Measurements from ENCODE around the gene ERC1. TPM values are rescaled to one million over a fixed set of nuclear protein-coding genes. Genes with fewer than 3 reads are reported as not detected.
A peak's percentile ranks its signal among the peaks of the same experiment; 100 is the strongest.

The ERC1 gene
- total and polyA plus RNA-seq, 2 donors from 2014 or later: 5.1 to 68.3 TPM

DNA sequence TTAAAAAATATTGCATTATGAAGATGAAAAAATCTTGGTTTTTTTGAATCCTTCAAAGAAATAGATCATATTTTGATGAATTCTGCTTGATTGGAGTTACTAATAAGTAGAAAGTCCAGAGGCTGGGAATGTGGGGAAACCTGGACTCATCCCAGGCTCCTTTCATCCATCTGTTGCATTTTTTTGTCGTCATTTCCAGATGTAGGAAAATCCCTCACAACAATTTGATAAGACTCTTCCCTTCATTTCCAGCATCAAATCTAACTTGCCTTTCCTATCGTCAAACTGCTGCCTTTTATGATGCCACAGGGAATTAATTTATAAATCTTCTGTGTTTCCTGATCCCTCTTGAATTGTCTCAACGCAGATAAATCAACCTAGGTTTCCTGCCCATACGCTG lies 391.8 kb downstream of the ERC1 start:
- DNase-seq: peak in 2 of 5 donors; percentile 32 to 34
- intact Hi-C loops (cut with DNase I): no loop called here
- Histone ChIP-seq H3K9me3 (ENCODE audit: control insufficient read depth in 2 of 3, insufficient read depth in 1 of 3, low read length in 3 of 3) (no peaks in the 10 kb centered on the region), H3K9ac (ENCODE audit: low read length in 3 of 3) (no peak overlapping the region), H3K27me3 (ENCODE audit: control insufficient read depth, insufficient read depth, low read length) (no peaks in the 10 kb centered on the region), H3K4me1 (ENCODE audit: control insufficient read depth in 2 of 3, insufficient read depth in 2 of 3, low read depth in 1 of 3, low read length in 3 of 3) (no peaks in the 10 kb centered on the region), H3K36me3 (ENCODE audit: control insufficient read depth in 2 of 3, insufficient read depth in 3 of 3, low read length in 3 of 3) (peaks cover 0 to 5% (median 0%) of the 10 kb centered on the region in 3 donors), H3K27ac (ENCODE audit: low read depth in 2 of 2, low read length in 2 of 2) (no peak overlapping the region), H3K4me3 (ENCODE audit: low read length in 3 of 3) (no peak overlapping the region)
- TF ChIP-seq, protein P1, sequence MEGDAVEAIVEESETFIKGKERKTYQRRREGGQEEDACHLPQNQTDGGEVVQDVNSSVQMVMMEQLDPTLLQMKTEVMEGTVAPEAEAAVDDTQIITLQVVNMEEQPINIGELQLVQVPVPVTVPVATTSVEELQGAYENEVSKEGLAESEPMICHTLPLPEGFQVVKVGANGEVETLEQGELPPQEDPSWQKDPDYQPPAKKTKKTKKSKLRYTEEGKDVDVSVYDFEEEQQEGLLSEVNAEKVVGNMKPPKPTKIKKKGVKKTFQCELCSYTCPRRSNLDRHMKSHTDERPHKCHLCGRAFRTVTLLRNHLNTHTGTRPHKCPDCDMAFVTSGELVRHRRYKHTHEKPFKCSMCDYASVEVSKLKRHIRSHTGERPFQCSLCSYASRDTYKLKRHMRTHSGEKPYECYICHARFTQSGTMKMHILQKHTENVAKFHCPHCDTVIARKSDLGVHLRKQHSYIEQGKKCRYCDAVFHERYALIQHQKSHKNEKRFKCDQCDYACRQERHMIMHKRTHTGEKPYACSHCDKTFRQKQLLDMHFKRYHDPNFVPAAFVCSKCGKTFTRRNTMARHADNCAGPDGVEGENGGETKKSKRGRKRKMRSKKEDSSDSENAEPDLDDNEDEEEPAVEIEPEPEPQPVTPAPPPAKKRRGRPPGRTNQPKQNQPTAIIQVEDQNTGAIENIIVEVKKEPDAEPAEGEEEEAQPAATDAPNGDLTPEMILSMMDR (IDR thresholded peaks at IDR 0.05; ENCODE audit: borderline replicate concordance, extremely low read depth, insufficient read depth): no peak
- FAIRE-seq: no peak

DNA sequence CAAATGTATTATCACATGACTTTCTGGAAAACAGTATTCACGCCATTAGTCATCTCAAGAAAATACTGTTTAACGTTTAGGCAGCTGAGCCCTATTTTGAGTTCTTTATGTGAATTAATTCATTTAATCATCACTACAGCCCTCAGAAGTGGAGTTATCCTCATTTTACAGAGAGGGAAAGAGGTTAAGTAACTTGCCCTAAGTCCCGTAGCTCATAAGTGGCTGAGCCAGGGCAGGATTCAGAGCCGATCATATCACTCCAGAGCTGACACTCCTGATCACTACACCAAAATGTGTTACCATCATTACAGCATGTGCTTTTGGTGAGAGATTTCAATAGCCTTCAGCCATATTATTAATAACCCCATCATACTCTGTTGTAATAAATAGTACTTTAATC lies 392.7 kb downstream of the ERC1 start:
- intact Hi-C loops (cut with DNase I): no loop called here
- Histone ChIP-seq H3K27me3 (ENCODE audit: control insufficient read depth, insufficient read depth, low read length) (no peaks in the 10 kb centered on the region), H3K4me3 (ENCODE audit: low read length in 3 of 3) (no peak overlapping the region), H3K36me3 (ENCODE audit: control insufficient read depth in 2 of 3, insufficient read depth in 3 of 3, low read length in 3 of 3) (peaks cover 0 to 5% (median 0%) of the 10 kb centered on the region in 3 donors), H3K27ac (ENCODE audit: low read depth in 2 of 2, low read length in 2 of 2) (no peak overlapping the region), H3K9ac (ENCODE audit: low read length in 3 of 3) (no peak overlapping the region), H3K9me3 (ENCODE audit: control insufficient read depth in 2 of 3, insufficient read depth in 1 of 3, low read length in 3 of 3) (no peaks in the 10 kb centered on the region), H3K4me1 (ENCODE audit: control insufficient read depth in 2 of 3, insufficient read depth in 2 of 3, low read depth in 1 of 3, low read length in 3 of 3) (no peaks in the 10 kb centered on the region)
- DNase-seq (no peak), FAIRE-seq (no peak)
- TF ChIP-seq, protein P1 (IDR thresholded peaks at IDR 0.05; ENCODE audit: borderline replicate concordance, extremely low read depth, insufficient read depth): no peak

DNA sequence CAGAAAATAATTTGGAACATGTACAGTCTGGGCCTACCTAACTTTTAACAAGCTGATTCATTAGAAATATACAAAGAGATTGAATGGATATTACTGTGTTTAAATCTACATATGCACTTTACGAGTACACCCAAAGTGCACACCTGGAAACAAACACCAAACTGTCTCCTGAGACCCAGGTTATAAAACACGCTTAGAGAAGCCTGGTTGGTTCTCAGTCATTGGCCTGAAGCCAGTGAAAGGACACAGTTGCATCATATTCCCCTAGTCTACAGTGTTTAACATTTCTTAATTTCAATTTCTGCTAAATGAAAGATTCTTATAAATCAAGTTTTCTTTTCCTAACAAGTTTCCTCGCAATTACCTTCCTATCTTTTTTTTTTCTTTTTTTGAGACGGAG lies 393.9 kb downstream of the ERC1 start:
- no peak for DNase-seq
- no peak for FAIRE-seq
- no peaks in the 10 kb centered on the region for H3K4me1 ChIP-seq (ENCODE audit: control insufficient read depth in 2 of 3, insufficient read depth in 2 of 3, low read depth in 1 of 3, low read length in 3 of 3)
- peaks cover 0 to under 1% (median 0%) of the 10 kb centered on the region in 3 donors for H3K36me3 ChIP-seq (ENCODE audit: control insufficient read depth in 2 of 3, insufficient read depth in 3 of 3, low read length in 3 of 3)
- no peaks in the 10 kb centered on the region for H3K27me3 ChIP-seq (ENCODE audit: control insufficient read depth, insufficient read depth, low read length)
- intact Hi-C loops (cut with DNase I): no loop called here
- H3K4me3 ChIP-seq (ENCODE audit: low read length in 3 of 3): no peak overlapping the region
- no peak overlapping the region for H3K9ac ChIP-seq (ENCODE audit: low read length in 3 of 3)
- TF ChIP-seq, protein P1 (IDR thresholded peaks at IDR 0.05; ENCODE audit: borderline replicate concordance, extremely low read depth, insufficient read depth): no peak
- no peaks in the 10 kb centered on the region for H3K9me3 ChIP-seq (ENCODE audit: control insufficient read depth in 2 of 3, insufficient read depth in 1 of 3, low read length in 3 of 3)
- no peak overlapping the region for H3K27ac ChIP-seq (ENCODE audit: low read depth in 2 of 2, low read length in 2 of 2)

DNA sequence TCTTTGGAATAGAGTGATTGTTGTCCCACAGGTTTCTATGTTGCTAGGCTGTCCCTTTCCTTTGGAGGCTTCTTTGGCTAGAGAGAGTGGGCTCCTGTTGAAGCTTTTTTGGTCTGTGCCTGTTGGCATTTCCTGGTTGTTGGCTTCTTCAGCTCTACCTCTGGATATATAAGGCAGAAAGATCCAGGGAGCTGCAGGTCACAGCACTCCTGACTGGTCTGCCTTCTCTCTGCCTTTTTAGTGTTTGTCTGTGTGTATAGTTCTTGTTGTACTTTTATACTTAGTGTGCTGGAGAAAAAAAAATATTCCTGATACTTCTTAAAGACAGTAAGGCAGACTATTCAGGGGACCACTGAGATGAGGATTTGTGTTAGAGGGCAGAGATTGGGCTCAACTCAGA lies 400.7 kb downstream of the ERC1 start:
- DNase-seq: no peak
- Histone ChIP-seq H3K36me3 (ENCODE audit: control insufficient read depth in 2 of 3, insufficient read depth in 3 of 3, low read length in 3 of 3) (peaks cover 0 to 4% (median 2%) of the 10 kb centered on the region in 3 donors), H3K9me3 (ENCODE audit: control insufficient read depth in 2 of 3, insufficient read depth in 1 of 3, low read length in 3 of 3) (peaks cover 0 to 14% (median 0%) of the 10 kb centered on the region in 3 donors), H3K4me1 (ENCODE audit: control insufficient read depth in 2 of 3, insufficient read depth in 2 of 3, low read depth in 1 of 3, low read length in 3 of 3) (no peaks in the 10 kb centered on the region), H3K27me3 (ENCODE audit: control insufficient read depth, insufficient read depth, low read length) (no peaks in the 10 kb centered on the region), H3K4me3 (ENCODE audit: low read length in 3 of 3) (no peak overlapping the region), H3K27ac (ENCODE audit: low read depth in 2 of 2, low read length in 2 of 2) (no peak overlapping the region), H3K9ac (ENCODE audit: low read length in 3 of 3) (no peak overlapping the region)
- intact Hi-C loops (cut with DNase I): no loop called here
- FAIRE-seq: no peak
- TF ChIP-seq, protein P1 (IDR thresholded peaks at IDR 0.05; ENCODE audit: borderline replicate concordance, extremely low read depth, insufficient read depth): no peak

Measured in kidney (tissue), 14 donors.